Activated CD8-positive, alpha-beta memory T cell treated with anti-CD3 and anti-CD28 coated beads for 24 hours (primary cell): ENCODE data around the gene ROR2.

Source experiments
- DNase-seq: peaks from one replicate; pipeline ENCODE4 v3.0.0-alpha.2; 2020

The ROR2 gene

GRCh38 chr9:91864380-91864779, 85.6 kb downstream of the ROR2 start:
- DNase-seq, result no peak

GRCh38 chr9:91863469-91863868, 86.6 kb downstream of the ROR2 start:
- no peak for DNase-seq

GRCh38 chr9:91858213-91859030, 91.6 kb downstream of the ROR2 start:
- DNase-seq, result peak; percentile 42

GRCh38 chr9:91857291-91858212, 92.5 kb downstream of the ROR2 start:
- no peak for DNase-seq

GRCh38 chr9:91856419-91856818, 93.6 kb downstream of the ROR2 start:
- no peak for DNase-seq

GRCh38 chr9:91855196-91855595, 94.8 kb downstream of the ROR2 start:
- DNase-seq, result no peak

GRCh38 chr9:91852801-91853347, 97.2 kb downstream of the ROR2 start:
- no peak for DNase-seq

- DNase-seq, result no peak
These were observed 100.3 kb downstream of the ROR2 start for GRCh38 chr9:91849694-91850093.

- no peak for DNase-seq
These were observed 101.9 kb downstream of the ROR2 start for GRCh38 chr9:91848146-91848545.

GRCh38 chr9:91847581-91848091, 102.4 kb downstream of the ROR2 start:
- DNase-seq, result no peak

- no peak for DNase-seq
These were observed 104.1 kb downstream of the ROR2 start for GRCh38 chr9:91845879-91846278.

- DNase-seq, result no peak
These were observed 105.2 kb downstream of the ROR2 start for GRCh38 chr9:91844701-91845291.

GRCh38 chr9:91844190-91844589, 105.8 kb downstream of the ROR2 start:
- DNase-seq, result no peak

GRCh38 chr9:91843623-91844148, 106.3 kb downstream of the ROR2 start:
- no peak for DNase-seq

GRCh38 chr9:91843093-91843492, 106.9 kb downstream of the ROR2 start:
- no peak for DNase-seq

- DNase-seq, result no peak
These were observed 107.5 kb downstream of the ROR2 start for GRCh38 chr9:91842358-91843049.

- DNase-seq, result no peak
These were observed 108.4 kb downstream of the ROR2 start for GRCh38 chr9:91841591-91841990.

GRCh38 chr9:91840882-91841281, 109.1 kb downstream of the ROR2 start:
- DNase-seq, result no peak

- DNase-seq, result no peak
These were observed 109.6 kb downstream of the ROR2 start for GRCh38 chr9:91840469-91840868.

GRCh38 chr9:91839926-91840465, 110.0 kb downstream of the ROR2 start:
- DNase-seq, result no peak

GRCh38 chr9:91837981-91838731, 111.9 kb downstream of the ROR2 start:
- no peak for DNase-seq
